CD4-positive, alpha-beta T cell treated with Interleukin-17A for 4 hours (primary cell): ENCODE results near the gene MYMK.

Source experiments
- DNase-seq: peaks from one replicate; pipeline ENCODE4 v3.0.0-alpha.2; 2020; ENCODE audit warnings: mixed read lengths

Gene MYMK

DNA sequence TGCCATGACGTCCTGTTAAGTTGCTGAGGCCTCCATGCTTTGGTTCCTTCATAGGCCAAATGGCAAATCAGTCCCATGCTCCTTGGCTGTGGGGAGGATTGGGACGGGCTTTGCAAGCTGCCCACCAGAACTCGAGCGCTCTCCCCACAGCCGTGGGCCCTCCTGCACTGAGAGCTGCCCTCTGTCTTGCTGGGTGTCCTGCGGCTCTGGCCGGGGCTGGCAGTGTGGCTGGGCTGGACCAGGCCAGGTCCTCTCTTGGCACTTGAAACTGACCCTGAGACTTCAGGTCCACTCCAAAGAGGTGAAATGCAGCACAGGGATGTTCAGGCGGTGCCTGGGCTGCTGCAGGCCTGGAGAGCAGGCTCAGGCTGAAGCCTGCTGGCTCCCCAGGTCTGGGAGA lies 7.0 kb downstream of the MYMK start:
- DNase-seq: no peak

DNA sequence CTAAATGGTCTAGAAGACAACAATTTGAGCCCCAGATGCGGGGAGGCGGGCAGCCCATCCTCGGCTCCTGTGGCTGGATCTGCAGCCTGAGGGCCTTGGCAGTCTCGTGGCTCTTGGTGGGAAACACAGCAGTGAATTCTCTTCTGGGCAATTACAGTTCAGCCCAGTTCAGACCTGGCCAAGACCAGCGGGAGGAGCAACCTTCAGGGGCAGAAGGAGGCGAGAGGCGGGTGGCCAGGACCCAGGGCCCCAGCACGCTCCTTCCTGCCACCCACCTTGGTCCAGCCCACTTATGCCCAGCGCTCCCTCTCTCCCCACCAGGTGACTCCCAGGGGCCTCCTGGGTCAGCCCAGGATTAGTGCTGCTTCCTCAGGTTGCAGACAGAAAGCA lies 7.8 kb downstream of the MYMK start:
- no peak for DNase-seq

DNA sequence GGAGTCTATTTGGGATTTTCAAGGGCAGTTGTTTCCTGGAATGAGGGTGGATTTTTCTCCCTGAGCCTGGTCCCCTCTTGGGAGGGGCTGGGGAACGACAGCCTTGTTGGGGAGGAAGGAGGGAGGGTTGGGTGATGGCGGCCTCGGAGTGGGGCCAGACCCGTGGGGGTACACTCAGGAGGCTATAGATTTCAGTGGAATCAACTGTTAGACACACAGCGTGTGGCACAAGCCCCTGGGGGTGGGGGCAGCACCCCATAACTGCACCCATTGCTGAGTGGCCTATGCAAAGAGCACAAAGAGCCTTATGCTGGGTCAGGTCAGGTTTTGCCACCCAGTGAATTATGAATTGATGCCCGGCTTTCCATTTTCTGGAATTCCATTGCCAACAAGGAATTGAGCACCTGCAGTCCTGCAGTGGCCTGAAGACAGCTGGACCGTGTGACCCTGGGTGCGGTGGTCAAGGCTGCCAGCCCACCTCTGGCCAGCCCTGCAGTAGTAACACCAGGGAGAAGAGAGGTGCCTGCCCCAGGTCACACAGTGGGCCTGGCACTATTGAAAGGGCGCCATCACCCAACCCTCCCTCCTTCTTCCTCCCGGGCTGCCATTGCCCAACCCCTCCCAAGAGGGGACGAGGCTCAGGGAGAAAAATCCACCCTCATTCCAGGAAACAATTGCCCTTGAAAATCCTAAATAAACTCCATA lies 8.4 kb downstream of the MYMK start:
- no peak for DNase-seq

DNA sequence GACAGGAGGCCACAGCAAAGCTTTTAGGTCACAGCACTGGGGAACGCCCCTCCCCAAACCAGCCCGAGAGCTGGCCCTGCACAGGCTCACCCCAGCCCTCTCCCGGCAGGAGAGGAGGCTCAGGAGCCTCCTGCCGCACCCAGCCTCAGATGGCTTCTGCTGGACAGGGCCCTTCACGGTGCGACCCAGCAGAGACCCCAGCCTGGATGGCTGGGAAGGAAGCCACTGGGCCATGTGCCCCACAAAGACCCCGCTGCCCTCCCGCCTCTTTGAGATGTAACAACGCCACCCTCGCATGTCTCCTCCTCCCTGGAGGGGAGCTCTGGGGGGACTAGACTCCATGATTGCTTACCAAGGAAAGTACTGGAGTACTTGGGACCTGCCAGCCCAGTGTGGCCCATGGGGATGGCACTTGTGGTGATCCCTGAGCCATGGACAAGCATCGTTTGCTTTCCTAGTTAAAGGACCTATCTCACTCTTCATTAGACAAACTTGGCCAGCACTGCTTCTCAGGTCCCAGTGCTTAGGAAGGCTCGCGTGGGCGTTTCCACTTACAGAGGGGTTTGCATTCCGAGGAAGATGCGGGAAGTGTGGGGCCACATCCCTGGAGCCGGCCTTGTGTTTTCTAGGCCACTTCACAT lies 9.0 kb downstream of the MYMK start:
- DNase-seq: no peak

DNA sequence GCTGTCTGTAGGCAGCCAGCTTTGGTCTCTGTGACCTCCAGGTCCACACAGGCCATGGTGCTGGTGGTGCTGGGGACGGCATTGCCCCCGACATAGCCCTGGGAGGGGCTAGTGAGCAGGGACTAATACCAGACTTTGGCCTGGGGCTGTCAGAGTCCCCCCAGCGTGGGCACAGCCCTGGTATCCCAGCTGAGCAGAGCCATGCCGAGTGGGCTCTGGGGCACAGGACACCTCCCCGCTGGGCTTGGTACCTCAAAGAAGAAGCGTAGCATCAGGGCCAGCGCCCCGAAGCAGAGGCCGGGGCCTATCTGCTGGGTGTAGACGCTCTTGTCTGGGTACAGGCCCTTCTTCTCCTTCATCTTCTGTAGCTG lies 9.5 kb downstream of the MYMK start:
- DNase-seq: no peak

DNA sequence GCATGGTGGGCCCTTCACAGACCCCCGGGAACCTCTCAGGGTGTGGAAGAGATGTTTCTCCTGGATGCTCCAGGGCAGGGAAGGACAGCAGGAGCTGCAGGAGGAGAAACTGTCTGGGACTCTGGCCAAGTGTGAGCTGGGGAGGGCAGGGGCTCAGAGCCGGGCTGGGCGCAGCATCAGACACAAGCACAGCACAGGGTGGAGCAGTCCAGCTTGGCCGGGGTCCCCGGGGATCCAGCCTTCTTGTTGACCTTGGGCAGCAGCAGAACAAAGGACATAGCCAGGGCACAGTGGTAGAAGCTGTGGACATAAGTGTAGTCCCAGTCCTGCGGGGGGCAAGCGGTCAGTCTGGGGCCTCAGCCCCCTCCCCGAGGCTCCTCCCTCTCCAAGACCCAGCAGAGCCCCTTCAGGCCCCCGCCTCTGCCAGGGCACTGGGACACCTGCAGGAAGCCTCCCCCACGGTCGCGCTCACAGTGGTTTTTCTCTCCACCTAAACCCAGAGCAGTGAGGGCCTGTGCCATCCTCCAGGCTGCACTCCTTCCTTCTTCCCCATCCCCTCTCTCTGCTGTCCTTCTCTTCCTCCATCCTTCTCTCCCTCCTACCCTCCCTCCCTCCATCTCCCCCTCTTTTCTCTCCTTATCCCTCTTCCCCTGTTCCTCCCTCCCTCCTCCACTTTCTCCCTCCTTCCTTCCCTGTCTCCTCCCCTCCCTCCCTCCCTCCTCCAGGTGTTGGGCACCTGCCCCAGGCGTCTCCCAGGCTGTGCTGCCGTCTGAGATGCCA lies 10.1 kb downstream of the MYMK start:
- DNase-seq: no peak

DNA sequence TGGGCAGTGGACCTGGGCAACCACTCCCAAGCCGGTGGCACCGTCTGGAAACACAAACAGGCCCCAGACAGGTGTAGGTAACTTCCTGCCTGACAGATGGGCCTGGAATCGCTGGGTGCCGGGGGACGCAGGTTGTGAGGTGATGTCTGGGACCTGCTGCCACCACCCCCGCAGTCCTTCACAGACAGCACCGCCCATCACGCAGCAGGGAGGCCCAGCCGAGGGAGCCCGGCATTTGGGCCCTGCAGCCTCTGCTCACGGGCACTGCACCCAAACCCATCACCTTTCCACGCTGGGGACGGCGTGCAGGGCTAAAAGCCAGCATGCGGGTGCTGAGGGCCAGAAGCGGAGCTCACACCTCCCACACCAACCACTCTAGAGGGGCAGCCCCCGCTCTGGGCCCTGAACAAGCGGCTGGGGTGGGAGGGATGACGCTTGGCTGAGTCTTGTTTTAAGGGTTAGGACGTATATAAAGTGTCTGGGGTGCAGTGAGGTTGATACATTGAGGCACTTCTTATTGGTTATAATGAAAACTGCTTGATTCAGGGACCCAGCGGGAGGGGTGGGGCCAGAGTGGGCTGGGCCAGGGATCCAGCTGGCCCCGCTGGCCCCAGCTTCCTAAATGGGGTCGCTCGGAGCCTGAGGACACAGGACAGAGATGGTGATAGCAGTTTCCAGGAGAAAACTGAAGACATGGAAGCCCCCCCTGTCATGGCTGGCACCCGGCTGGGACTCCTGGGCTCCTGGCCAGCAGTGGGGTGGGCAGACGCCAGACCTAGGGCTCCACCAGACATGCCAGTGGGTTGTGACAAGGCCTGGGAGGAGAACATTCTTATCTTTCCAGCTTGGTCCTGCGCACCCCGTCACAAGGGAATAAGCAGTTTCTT lies 11.3 kb downstream of the MYMK start:
- no peak for DNase-seq

DNA sequence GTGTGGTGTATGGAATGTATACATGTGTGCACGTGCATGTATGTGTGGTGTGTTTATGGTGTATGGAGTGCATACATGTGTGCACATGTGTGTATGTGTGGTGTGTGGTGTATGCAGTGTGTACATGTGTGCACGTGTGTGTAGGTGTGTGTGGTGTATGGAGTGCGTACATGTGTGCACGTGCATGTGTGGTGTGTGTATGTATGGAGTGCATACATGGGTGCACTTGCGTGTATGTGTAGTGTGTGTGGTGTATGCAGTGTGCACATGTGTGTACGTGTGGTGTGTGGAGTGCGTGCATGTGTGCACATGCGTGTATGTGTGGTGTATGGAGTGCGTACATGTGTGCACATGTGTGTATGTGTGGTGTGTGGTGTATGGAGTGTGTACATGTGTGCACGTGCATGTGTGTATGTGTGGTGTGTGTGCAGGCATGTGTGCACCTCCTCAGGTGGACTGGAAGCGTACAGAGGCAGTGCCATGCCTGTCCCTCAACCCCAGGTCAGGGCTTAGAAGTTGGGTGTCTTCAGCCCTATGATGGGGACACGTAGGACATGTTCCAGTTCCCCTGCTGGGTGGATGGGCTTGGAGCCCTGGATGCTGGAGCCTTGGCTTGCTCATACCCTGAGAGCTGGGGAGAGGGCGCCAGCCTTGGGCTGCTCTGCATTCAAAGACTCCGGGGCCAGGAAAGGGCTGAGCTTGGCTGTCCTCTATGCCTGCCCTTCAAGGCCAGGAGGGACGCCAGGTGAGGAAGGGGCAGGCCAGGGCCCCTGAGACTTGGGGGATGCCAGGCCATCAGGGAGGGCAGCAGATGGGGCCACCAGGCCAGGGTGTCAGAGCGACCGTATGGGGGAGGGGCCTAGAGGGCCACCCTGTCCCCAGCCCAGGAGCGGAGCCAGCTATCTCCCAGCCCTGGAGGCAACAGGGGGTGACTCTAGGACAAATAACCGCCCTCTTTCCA lies 12.2 kb downstream of the MYMK start:
- no peak for DNase-seq

DNA sequence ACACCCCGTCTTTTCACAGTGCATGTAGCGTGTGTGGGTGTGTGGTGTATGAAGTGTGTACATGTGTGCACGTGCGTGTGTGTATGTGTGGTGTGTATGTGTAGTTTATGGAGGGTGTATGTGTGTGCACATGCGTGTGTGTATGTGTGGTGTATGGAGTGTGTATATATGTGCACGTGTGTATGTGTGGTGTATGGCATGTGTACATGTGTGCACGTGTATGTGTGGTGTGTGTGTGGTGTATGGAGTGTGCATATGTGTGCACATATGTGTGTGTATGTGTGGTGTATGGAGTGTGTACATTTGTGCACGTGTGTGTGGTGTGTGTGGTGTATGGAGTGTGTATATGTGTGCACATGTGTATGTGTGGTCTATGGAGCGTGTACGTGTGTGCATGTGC lies 13.2 kb downstream of the MYMK start:
- no peak for DNase-seq

DNA sequence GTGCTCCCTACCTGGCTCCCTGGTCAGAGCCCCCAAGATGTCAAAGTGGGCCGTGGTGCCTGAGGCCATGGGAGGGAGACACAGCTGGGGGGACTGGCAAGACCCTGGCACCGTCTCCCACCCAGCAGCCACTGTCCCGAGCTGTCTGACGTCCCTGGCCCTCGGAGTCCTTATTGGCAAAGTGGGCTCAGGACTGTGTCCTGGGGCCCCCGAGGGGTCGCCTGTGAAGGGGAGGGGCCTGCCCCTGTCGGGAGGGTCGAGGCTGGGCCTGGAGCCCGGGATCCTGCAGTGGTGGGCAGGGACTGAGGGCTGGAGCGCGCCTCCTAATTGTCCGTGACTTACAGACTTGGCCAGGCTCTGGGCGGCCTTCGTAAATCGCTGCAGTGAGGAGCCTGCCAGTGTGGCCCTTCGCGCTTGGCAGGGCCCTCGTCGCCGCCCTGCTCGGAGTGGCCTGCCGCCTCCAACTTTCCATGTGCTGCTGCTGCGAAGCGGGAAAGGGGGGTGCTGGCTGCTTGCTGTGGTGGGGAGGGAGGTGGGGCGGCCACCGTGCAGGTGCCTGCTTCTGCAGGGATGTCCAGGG lies 13.7 kb downstream of the MYMK start:
- no peak for DNase-seq

DNA sequence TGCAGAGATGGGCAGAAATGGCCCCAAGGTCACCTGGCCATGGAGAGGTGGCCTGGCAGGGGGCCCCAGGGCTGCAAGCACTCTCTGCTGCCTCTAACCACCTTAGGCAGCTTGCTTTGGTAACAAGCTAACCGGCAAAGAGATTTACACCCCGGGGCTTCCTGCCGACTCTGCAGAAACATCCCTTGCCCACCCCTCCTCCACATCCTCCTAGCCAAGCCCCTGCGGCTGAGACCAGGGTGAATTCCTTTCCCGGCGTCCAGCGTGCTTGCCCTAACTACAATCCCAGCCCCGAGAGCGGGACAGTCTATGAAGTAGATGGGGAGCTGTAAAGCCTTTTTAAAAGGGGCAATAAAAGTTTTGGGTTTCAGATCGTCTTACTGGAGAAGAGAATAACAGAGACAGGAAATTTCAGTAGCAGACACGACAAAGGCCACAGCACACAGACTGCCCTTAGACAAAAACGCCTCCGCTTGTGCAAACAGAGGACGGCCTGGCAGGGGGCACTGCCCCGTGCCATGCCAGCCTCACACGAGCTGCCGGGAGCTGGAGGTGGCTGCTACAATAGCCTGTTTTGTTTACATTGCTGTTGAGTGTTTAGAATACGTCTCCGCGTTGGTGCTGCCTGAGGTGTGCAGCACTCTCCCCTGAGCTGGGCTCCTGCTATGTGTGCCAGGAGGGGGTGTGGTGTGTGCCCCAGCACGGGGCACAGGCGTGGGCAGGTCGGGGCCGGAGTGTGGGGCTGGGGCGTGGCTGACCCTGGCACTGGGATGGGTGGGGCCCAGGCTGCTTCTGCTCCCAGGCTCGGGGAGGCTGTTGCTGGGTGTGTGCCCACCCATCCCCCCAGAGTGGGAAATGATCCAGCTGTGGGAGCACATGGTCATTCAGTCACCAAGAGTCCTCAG lies 15.3 kb downstream of the MYMK start:
- peak; percentile 66 for DNase-seq

DNA sequence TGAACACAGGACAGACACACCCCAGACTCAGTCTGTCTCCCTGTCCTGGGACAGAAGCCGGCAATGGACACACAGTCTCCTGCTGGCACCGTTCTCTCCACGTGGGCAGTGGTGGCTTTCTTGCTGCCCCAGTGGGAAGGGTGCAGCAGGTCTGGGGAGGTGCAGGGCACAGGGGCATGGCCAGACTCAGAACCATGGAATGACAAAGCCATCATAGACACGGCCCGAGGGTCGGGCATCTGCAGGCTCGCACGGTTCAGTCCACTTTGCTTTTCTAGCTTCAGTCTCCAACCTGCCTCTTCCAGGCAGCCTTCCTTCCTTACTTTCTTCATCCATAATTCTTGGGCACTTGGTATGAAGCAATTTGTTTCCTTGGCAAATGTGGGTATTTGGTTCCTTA lies 16.7 kb downstream of the MYMK start:
- DNase-seq: no peak

DNA sequence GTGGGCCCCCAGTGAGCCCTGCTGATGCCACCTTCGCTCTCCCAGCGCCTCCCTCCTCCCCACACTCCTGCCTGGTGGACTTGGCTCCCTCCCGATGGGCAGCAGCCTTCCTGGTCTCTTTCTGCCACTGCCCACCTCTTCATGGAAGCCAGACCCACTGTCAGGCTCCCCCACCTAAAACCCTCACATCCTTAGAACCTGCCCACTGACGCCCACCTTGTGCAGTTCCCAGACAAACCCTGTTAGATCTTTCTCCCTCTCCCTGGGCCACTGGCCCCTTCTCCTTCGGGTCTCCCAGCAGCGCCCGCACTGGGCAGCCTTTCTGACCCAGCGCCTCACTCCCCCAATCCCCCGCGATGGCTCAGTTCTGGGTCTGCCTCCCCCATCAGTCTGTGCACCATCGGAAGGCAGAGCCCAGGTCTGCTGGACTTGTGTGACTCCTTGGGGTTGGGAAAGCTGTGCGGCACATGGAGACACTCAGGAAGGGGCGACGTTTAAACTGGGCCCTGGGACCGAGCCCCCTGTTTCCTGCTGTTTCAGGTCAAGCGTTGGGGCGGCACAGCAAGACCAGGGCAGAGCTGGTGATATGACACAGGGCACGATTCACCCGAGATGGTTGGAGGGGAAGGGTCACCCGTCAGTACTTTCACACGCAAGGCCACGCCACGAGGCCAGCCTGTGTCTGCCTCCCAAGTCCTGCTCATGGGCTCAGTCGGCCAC lies 17.4 kb downstream of the MYMK start:
- no peak for DNase-seq

DNA sequence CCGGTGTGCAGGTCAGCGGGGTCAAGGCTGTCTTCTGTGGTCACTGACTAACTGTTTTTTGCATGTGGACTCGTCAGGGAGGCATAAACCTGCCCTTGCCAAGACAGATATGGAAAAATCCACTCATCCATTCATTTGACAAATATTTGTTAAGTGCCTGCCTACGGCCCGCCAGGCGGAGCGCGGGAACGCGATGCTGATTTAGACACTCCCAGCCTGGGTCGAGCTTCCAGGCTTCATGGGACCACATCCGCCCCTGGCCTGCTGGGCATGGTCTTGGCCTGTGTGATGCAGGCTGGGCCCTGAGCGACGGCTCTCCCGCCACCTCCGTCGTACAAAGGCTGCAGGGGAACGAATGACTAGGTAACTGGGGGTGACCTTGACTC lies 18.1 kb downstream of the MYMK start:
- DNase-seq: no peak

DNA sequence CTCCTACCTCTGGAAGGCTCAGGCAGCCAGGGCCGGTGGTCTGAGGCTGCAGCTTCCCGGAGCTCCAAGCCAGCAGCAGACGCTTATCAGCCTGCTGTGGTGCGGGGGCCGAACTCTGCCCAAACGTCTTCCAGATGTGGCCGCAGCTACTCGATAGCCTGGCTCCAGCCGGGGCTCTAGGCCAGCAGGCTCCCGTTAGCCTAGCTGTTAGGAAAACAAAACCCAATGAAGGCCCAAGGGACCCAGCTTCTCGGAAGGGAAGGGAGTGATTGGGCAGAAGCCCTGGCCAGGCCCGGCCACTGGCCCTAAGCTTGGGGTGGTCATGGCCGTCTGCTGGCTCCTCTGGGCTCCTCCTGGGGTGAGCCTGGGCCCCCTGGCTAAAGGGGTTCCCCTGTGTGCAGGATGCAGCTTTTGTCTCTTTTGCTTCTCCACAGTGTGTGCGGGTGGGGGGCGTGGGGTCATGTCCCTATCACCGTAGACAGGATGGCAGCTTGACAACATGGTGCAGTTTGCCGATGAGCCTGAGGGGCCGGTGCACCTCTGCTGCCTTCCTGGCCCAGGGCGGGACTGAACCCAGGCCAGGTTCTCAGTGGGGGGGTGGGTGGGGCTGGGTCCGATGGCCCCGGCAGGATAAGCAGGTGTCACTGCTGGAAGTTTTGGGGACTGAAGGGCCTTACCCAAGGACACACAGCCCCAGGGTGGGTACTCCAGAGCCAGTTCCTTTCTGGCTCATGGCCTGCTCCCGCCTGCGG lies 18.7 kb downstream of the MYMK start:
- DNase-seq: no peak

DNA sequence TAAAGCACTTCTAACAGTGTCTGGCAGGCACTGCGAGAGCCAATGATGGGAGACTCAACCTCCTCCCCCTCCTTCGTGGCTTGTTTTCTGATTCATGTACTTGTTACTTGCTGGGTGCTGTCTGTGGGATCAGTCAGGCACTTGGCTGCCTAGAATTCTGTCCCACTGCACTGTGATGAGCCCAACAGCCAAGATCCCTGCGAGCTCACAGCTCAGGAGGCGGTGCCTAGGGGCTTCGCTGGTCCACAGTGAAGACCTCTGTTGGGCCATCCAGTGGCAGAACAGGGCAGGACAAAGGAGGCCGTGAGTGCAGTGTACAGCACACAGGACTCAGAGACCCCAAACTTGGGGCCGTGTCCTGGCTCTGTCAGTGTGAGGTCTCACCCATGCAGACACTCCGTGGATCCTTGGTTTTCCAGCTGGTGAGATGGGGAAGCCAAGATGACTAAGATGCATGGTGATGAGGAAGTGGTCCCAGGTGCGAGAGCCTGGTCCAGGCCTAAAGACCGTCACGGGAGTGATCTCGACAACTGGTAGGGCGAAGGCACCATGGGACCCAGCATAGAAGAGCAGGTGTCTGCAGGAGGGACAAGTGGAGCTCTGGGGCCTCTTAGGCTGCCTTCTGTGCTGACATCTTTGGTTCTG lies 19.5 kb downstream of the MYMK start:
- no peak for DNase-seq

DNA sequence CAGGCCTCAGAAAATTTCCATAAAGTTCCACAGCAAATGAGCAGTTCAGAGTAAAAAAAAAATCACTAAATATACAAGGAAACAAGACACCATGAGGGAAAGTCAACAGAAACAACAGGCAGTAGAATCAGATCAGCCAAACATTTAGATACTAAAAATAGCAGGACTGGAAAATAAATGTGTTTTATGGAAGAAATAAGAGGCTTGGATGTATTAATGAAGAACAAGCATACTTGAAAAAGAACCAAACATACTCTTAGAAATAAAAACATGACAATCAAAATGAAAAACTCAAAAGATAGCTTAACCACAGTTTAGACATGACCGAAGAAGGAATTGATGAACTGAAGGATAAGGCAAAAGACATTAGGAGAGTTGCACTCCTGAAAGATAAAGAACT lies 22.6 kb downstream of the MYMK start:
- no peak for DNase-seq

DNA sequence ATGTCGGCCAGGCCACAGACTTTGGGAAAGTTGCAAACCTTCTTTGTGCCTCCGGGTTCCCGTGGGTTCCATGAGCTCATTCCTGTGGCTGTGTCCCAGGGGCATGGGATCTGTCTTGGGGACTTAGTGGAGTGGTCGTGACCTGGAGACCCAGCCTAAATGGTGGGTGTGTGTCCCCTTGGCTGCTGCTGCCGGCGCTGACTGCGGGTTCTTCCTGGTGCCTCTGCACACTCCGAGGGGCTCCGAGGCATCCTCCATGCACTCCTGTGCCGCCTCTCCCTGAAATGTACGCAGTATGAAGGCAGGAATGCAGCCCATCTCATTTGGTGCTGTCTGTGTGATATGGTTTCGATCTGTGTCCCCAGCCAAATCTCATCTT lies 24.9 kb downstream of the MYMK start:
- no peak for DNase-seq
